HG02623 (cell line): ENCODE results near the gene NUP133.
"Not testable (repeated sequence)": the region's sequence is repeated elsewhere in the genome, so short reads cannot be mapped to it uniquely, and the experiment has no call there.

Experiments used
- ATAC-seq: cut with Tn5 transposase; IDR thresholded peaks from one replicate; pipeline ENCODE4 v1.9.1; 2021; ENCODE audit warnings: moderate library complexity; ENCODE audit not compliant: unreplicated experiment

The NUP133 gene

GRCh38 chr1:229420765-229421164 lies 87.4 kb downstream of the NUP133 start:
- no peak for ATAC-seq

GRCh38 chr1:229420224-229420623 lies 87.9 kb downstream of the NUP133 start:
- no peak for ATAC-seq

- not testable (repeated sequence) for ATAC-seq
These were observed 89.6 kb downstream of the NUP133 start for GRCh38 chr1:229418586-229418985.

- ATAC-seq: not testable (repeated sequence)
These were observed 95.3 kb downstream of the NUP133 start for GRCh38 chr1:229412810-229413209.

GRCh38 chr1:229412056-229412455 lies 96.1 kb downstream of the NUP133 start:
- ATAC-seq: no peak

- ATAC-seq: no peak
These were observed 96.6 kb downstream of the NUP133 start for GRCh38 chr1:229411434-229412055.

GRCh38 chr1:229410692-229411433 lies 97.3 kb downstream of the NUP133 start:
- ATAC-seq: no peak

- no peak for ATAC-seq
These were observed 97.8 kb downstream of the NUP133 start for GRCh38 chr1:229410370-229410691.

- ATAC-seq: no peak
These were observed 98.3 kb downstream of the NUP133 start for GRCh38 chr1:229409616-229410369.

GRCh38 chr1:229408458-229409037 lies 99.6 kb downstream of the NUP133 start:
- ATAC-seq: no peak

GRCh38 chr1:229407206-229408026 lies 100.7 kb downstream of the NUP133 start:
- ATAC-seq: no peak

- no peak for ATAC-seq
These were observed 101.3 kb downstream of the NUP133 start for GRCh38 chr1:229406798-229407197.

- no peak for ATAC-seq
These were observed 104.6 kb downstream of the NUP133 start for GRCh38 chr1:229403573-229403972.

- ATAC-seq: no peak
These were observed 105.1 kb downstream of the NUP133 start for GRCh38 chr1:229402993-229403392.

GRCh38 chr1:229402329-229402728 lies 105.8 kb downstream of the NUP133 start:
- not testable (repeated sequence) for ATAC-seq

- no peak for ATAC-seq
These were observed 110.4 kb downstream of the NUP133 start for GRCh38 chr1:229397762-229398161.

- ATAC-seq: no peak
These were observed 111.4 kb downstream of the NUP133 start for GRCh38 chr1:229396585-229397206.

GRCh38 chr1:229394517-229394916 lies 113.6 kb downstream of the NUP133 start:
- ATAC-seq: not testable (repeated sequence)

GRCh38 chr1:229392936-229393335 lies 115.2 kb downstream of the NUP133 start:
- ATAC-seq: no peak
